ENCODE results near the gene PRKCE. TPM values are rescaled to one million over a fixed set of nuclear protein-coding genes. Genes with fewer than 3 reads are reported as not detected.

Gene PRKCE
- total RNA-seq, 1 donor from 2014 or later, result 2.4 TPM

DNA sequence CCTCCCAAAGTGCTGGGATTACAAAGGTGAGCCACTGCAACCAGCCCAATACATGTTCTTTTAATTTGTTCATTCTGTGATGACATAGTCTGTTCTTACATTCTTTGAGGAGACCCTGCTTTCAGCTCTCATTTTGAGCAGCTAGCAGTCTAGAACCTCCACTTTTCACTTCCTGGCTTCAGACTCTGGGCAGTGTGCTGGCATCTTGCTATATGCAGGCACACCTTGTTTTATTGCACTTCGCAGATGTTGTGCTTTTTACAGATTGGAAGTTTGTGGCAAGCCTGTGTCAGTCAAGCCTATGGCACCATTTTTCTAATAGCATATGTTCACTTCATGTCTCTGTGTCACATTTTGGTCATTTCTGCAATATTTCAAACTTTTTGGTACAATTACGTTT, 72.4 kb downstream of the PRKCE start:
- no peak for DNase-seq (ENCODE audit: low read depth)

- DNase-seq (ENCODE audit: low read depth), result no peak
Observed at GRCh38 chr2:45724335-45724734, 72.9 kb downstream of the PRKCE start.

DNA sequence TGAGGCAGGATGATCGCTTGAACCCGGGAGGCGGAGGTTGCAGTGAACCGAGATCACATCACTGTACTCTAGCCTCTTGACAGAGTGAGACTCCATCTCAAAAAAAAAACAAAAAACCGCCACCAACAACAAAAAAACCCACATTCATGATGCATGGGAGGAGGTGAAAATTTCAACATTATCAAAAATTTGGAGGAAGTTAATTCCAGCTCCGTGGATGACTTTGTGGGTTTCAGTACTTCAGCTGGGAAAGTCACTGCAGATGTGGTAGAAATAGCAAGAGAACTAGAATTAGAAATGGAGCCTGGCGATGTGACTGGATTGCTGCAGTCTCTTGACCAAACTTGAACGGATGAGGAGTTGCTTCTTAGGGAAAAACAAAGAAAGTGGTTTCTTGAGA, 74.3 kb downstream of the PRKCE start:
- no peak for DNase-seq (ENCODE audit: low read depth)

- DNase-seq (ENCODE audit: low read depth), result no peak
Observed at GRCh38 chr2:45726188-45726587, 74.7 kb downstream of the PRKCE start.

DNA sequence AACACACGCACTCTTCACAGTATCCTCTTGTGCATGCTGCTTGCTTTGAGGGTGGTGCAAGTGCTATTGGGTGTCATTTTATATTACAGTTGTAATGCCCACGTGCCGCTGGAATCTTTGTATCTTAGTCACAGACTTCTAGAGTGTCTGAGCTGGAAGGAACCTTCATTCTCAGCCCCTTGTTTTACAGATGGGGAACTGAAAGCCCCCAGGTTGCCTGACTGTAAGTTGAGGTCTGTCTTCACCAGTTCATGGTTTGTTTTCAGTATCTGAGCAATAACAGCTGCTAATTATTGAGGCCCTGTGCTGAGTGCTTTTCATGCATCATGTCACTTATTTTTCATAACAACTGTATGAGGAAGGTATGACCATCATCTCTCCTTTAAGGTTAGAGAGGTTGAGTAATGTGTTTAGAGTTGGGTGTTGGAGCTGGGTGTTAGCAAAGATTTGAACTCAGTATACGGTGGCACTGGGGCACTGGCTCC, 77.0 kb downstream of the PRKCE start:
- no peak for DNase-seq (ENCODE audit: low read depth)

DNA sequence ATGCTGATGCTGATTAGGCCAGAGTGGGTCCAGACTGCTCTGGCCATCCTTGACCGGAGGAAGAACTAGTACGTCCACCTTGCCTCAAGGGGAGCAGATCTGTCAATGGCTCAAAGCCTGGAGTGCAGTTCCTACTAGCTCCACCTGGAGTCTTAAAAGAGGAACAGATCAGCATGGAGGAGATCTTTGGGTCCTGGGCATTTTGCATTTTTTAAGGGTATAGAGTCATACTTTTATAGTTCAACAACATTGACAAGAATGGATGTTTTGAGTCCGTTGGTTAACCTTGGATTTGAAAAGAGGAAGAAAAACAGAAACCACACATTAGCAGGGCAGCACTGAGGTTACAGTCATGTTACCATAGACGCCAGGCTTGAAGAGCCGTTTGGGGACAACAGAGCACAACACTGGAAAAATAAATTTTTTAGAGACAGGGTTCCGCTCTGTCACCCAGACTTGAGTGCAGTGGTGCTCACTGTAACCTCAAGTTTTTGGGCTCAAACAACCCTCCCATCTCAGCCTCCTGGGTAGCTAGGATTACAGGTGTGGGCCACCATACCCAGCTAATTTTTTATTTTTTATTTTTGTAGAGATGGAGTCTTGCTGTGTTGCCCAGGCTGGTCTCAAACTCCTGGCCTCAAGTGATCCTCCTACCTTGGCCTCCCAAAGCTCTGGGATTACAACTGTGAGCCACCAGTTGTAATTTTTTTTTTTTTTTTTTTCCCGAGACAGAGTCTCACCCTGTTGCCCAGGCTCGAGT, 78.5 kb downstream of the PRKCE start:
- DNase-seq (ENCODE audit: low read depth), result no peak

GRCh38 chr2:45731141-45731540, 79.7 kb downstream of the PRKCE start:
- peak; percentile 77 for DNase-seq (ENCODE audit: low read depth)

GRCh38 chr2:45732436-45732835, 81.0 kb downstream of the PRKCE start:
- no peak for DNase-seq (ENCODE audit: low read depth)

- no peak for DNase-seq (ENCODE audit: low read depth)
Observed at GRCh38 chr2:45732946-45733345, 81.5 kb downstream of the PRKCE start.

GRCh38 chr2:45734336-45734735, 82.9 kb downstream of the PRKCE start:
- DNase-seq (ENCODE audit: low read depth), result no peak

DNA sequence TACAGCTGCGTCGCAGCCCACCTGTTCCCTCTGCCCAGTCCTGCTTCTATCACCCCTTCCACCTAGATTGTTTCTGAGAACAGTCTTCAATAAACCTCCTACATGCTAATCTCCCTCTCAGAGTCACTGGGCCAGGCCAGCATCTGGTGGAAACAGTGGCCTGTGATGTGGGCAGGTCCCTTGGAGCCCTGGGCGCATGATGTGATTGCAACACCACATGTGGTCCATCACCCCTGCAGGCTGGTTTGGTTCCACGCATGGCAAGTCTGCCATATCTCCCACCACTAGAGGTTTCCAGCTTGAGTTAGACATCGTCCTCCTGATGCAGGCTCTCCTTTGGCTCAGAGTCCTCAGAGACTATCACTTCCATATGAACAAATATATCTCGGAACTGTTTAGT, 83.5 kb downstream of the PRKCE start:
- DNase-seq (ENCODE audit: low read depth), result no peak

- DNase-seq (ENCODE audit: low read depth), result peak; percentile 37
Observed at GRCh38 chr2:45736757-45737704, 85.6 kb downstream of the PRKCE start.

- no peak for DNase-seq (ENCODE audit: low read depth)
Observed at GRCh38 chr2:45739796-45740485, 88.5 kb downstream of the PRKCE start.

DNA sequence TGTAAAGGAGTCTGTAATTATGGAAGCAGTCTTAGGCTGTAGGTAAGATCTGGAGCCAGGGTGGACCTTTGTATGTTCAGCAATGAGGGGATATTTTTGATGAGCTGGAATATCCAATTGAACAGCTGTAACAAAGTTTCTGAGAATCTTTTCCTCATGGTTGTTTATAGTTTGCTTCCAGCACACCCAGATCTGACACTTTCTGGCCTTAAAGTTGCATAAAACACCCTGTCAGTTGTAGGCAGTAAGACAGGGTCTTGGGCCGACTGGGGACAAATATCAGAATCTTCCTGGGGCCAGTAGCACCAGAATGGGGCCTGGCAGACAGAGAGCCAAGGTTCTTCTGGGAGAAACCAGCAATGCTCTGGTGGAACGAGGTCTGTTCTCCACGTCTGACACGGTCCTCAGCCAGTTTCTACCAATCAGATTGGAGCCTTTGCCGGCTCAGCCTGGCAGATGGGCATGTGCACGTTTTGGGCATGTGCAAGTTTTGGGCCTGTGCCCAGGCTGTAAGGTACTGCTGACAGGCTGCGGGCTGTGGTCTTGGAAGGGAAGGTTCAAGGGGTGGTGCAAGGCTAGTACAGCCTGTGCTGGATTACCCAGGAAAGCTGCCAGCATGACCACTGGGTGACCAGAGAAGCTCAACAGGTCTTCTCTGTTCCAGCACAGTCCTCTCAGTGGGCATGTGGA, 89.8 kb downstream of the PRKCE start:
- DNase-seq (ENCODE audit: low read depth), result peak; percentile 87

GRCh38 chr2:45743531-45744396, 92.3 kb downstream of the PRKCE start:
- no peak for DNase-seq (ENCODE audit: low read depth)

DNA sequence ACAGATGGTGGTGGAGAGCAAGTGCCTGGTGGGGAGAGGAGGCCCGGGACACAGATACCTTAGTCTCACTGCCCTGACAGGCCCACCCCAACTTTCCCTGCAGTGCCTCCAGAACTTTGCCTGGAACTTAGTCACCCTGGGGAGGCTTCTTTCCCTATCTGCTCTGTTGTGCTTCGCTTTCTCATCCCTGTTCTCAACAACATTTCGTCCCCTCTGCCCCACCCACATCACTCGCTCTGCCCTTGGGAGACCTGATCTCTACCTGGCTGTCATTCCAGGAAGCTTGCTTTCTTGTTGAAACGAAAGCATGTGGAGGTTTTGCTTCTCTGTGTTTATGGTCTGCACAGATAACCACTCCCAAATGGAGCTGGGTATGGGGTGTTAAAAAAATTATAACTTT, 93.8 kb downstream of the PRKCE start:
- no peak for DNase-seq (ENCODE audit: low read depth)

- no peak for DNase-seq (ENCODE audit: low read depth)
Observed at GRCh38 chr2:45746888-45747287, 95.4 kb downstream of the PRKCE start.

- DNase-seq (ENCODE audit: low read depth), result no peak
Observed at GRCh38 chr2:45747363-45747762, 95.9 kb downstream of the PRKCE start.

DNA sequence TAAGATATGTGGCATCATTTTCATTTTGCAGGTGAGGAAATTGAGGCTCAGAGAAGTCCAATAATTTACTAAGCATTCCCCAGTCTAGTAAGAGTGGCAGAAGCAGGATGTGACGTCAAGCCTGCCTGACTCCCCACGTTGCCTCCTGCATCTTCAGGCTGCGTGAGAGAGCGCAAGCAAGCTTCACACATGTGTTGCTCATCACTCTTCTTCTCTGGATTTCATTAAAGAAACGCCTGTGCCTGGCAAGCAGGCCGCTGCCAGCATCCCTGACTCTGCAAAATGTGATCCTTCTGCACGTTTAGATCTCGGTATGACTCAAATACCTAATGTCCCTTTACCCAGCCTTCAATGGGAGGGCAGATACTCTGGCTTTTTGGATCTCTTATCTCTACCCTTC, 96.8 kb downstream of the PRKCE start:
- DNase-seq (ENCODE audit: low read depth), result no peak

GRCh38 chr2:45750001-45750400, 98.5 kb downstream of the PRKCE start:
- no peak for DNase-seq (ENCODE audit: low read depth)
